GM12874 (cell line): ENCODE data around the gene MLLT3.

Experiments
- CTCF ChIP-seq: IDR thresholded peaks from 2 replicates; pipeline ENCODE4 v1.5.1; 2011; ENCODE audit warnings: low read depth, mild to moderate bottlenecking, control low read depth, low read length, moderate library complexity; ENCODE audit not compliant: insufficient read depth

Gene MLLT3

GRCh38 chr9:20573023-20573422 lies 49.3 kb downstream of the MLLT3 start:
- no peak for TF ChIP-seq CTCF

GRCh38 chr9:20570756-20571155 lies 51.5 kb downstream of the MLLT3 start:
- no peak for TF ChIP-seq CTCF

- TF ChIP-seq CTCF, result no peak
These were observed 52.2 kb downstream of the MLLT3 start for GRCh38 chr9:20570087-20570486.

- no peak for TF ChIP-seq CTCF
These were observed 52.8 kb downstream of the MLLT3 start for GRCh38 chr9:20569525-20569924.

- no peak for TF ChIP-seq CTCF
These were observed 53.9 kb downstream of the MLLT3 start for GRCh38 chr9:20568400-20568799.

GRCh38 chr9:20566401-20566800 lies 55.9 kb downstream of the MLLT3 start:
- no peak for TF ChIP-seq CTCF

- TF ChIP-seq CTCF, result no peak
These were observed 57.6 kb downstream of the MLLT3 start for GRCh38 chr9:20564650-20565049.

- TF ChIP-seq CTCF, result no peak
These were observed 58.4 kb downstream of the MLLT3 start for GRCh38 chr9:20563917-20564316.
